ENCODE results near the gene RNF144A. TPM values are rescaled to one million over a fixed set of nuclear protein-coding genes. Genes with fewer than 3 reads are reported as not detected.

Gene RNF144A
- total and polyA plus RNA-seq, 8 donors = 1.4 to 71.4 (median 5.6) TPM

GRCh38 chr2:7015007-7015950, 98.1 kb downstream of the RNF144A start:
- H3K36me3 ChIP-seq = peaks cover 0 to 1% (median 0%) of the 10 kb centered on the region in 4 donors
- no peaks in the 10 kb centered on the region for H3K27me3 ChIP-seq
- intact Hi-C loops (cut with DNase I; ENCODE audit: low total_unique reads) = no loop called here
- H3K27ac ChIP-seq = no peak overlapping the region
- no peak for TF ChIP-seq POLR2AphosphoS5 (IDR thresholded peaks at IDR 0.05)
- TF ChIP-seq EP300 (IDR thresholded peaks at IDR 0.05) = no peak
- TF ChIP-seq, protein P1, sequence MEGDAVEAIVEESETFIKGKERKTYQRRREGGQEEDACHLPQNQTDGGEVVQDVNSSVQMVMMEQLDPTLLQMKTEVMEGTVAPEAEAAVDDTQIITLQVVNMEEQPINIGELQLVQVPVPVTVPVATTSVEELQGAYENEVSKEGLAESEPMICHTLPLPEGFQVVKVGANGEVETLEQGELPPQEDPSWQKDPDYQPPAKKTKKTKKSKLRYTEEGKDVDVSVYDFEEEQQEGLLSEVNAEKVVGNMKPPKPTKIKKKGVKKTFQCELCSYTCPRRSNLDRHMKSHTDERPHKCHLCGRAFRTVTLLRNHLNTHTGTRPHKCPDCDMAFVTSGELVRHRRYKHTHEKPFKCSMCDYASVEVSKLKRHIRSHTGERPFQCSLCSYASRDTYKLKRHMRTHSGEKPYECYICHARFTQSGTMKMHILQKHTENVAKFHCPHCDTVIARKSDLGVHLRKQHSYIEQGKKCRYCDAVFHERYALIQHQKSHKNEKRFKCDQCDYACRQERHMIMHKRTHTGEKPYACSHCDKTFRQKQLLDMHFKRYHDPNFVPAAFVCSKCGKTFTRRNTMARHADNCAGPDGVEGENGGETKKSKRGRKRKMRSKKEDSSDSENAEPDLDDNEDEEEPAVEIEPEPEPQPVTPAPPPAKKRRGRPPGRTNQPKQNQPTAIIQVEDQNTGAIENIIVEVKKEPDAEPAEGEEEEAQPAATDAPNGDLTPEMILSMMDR (IDR thresholded peaks at IDR 0.05) = no peak
- no peak for TF ChIP-seq POLR2A (IDR thresholded peaks at IDR 0.05)
- peaks cover 0 to 39% (median 9%) of the 10 kb centered on the region in 4 donors for H3K4me1 ChIP-seq
- no peak overlapping the region for H3K4me3 ChIP-seq
- 61 to 80% (median 76%) methylated on average over 12 of the region's 12 CpGs for WGBS, 5 donors
- DNase-seq = no peak
- H3K9me3 ChIP-seq = no peaks in the 10 kb centered on the region

- TF ChIP-seq POLR2A (IDR thresholded peaks at IDR 0.05) (no peak), POLR2AphosphoS5 (IDR thresholded peaks at IDR 0.05) (no peak), EP300 (IDR thresholded peaks at IDR 0.05) (no peak)
- TF ChIP-seq, protein P1 (IDR thresholded peaks at IDR 0.05) = no peak
- H3K4me1 ChIP-seq = peaks cover 0 to 34% (median 9%) of the 10 kb centered on the region in 4 donors
- no peaks in the 10 kb centered on the region for H3K9me3 ChIP-seq
- DNase-seq = no peak
- no peak overlapping the region for H3K4me3 ChIP-seq
- intact Hi-C loops (cut with DNase I; ENCODE audit: low total_unique reads) = no loop called here
- no peak overlapping the region for H3K27ac ChIP-seq
- no peaks in the 10 kb centered on the region for H3K27me3 ChIP-seq
- peaks cover 0 to 10% (median 3%) of the 10 kb centered on the region in 4 donors for H3K36me3 ChIP-seq
- 77 to 90% (median 80%) methylated on average over 3 of the region's 3 CpGs for WGBS, 5 donors
These were observed 98.9 kb downstream of the RNF144A start for GRCh38 chr2:7016148-7016547.

- DNase-seq = no peak
- Histone ChIP-seq H3K4me3 (no peak overlapping the region), H3K4me1 (peaks cover 0 to 34% (median 9%) of the 10 kb centered on the region in 4 donors), H3K36me3 (peaks cover 0 to 16% (median 5%) of the 10 kb centered on the region in 4 donors), H3K9me3 (no peaks in the 10 kb centered on the region), H3K27me3 (no peaks in the 10 kb centered on the region), H3K27ac (no peak overlapping the region)
- WGBS, 5 donors = 86 to 88% (median 86%) methylated on average over 11 of the region's 11 CpGs
- TF ChIP-seq, protein P1 (IDR thresholded peaks at IDR 0.05) = no peak
- TF ChIP-seq EP300 (IDR thresholded peaks at IDR 0.05) (no peak), POLR2AphosphoS5 (IDR thresholded peaks at IDR 0.05) (no peak), POLR2A (IDR thresholded peaks at IDR 0.05) (no peak)
- intact Hi-C loops (cut with DNase I; ENCODE audit: low total_unique reads) = no loop called here
These were observed 99.5 kb downstream of the RNF144A start for GRCh38 chr2:7016601-7017211.

- DNase-seq = no peak
- H3K4me1 ChIP-seq = peaks cover 0 to 44% (median 15%) of the 10 kb centered on the region in 4 donors
- intact Hi-C loops (cut with DNase I; ENCODE audit: low total_unique reads) = no loop called here
These were observed 100.6 kb downstream of the RNF144A start for GRCh38 chr2:7017671-7018281.

More at GRCh38 chr2:7017671-7018281, 100.6 kb downstream of the RNF144A start:
- Histone ChIP-seq H3K36me3 (peaks cover 0 to 16% (median 7%) of the 10 kb centered on the region in 4 donors), H3K9me3 (no peaks in the 10 kb centered on the region), H3K27me3 (no peaks in the 10 kb centered on the region), H3K4me3 (no peak overlapping the region), H3K27ac (no peak overlapping the region)
- no peak for TF ChIP-seq EP300 (IDR thresholded peaks at IDR 0.05)
- TF ChIP-seq, protein P1 (IDR thresholded peaks at IDR 0.05) = no peak
- WGBS, 5 donors = 69 to 76% (median 70%) methylated on average over 14 of the region's 14 CpGs

Data from stomach (tissue), 9 donors.